Measurements from ENCODE around the gene ZC2HC1C.

- no peak for TF ChIP-seq CTCF (IDR thresholded peaks at IDR 0.05)
- no peak for TF ChIP-seq EZH2 (IDR thresholded peaks at IDR 0.05; ENCODE audit: borderline replicate concordance, insufficient read depth, low read depth, low read length, poor library complexity, severe bottlenecking)
Observed at GRCh38 chr14:75123991-75124390, 54.5 kb downstream of the ZC2HC1C start.
